C4-2B (cell line): ENCODE measurements around the gene WDR72.
"Not testable (repeated sequence)": the region's sequence is repeated elsewhere in the genome, so short reads cannot be mapped to it uniquely, and the experiment has no call there.

ENCODE experiments used
- H3K27ac ChIP-seq: fragments of 450-650 bp; 2 replicates; pipeline ENCODE4 v1.5.1; 2017
- ZFX ChIP-seq: fragments of 450-650 bp; IDR thresholded peaks from 2 replicates; pipeline ENCODE4 v1.6.1; 2017
- TF ChIP-seq, protein P1 (sequence below): fragments of 450-650 bp; conservative IDR thresholded peaks from 2 replicates; pipeline ENCODE4 v1.5.1; 2017; ENCODE audit warnings: mild to moderate bottlenecking

Gene WDR72

DNA sequence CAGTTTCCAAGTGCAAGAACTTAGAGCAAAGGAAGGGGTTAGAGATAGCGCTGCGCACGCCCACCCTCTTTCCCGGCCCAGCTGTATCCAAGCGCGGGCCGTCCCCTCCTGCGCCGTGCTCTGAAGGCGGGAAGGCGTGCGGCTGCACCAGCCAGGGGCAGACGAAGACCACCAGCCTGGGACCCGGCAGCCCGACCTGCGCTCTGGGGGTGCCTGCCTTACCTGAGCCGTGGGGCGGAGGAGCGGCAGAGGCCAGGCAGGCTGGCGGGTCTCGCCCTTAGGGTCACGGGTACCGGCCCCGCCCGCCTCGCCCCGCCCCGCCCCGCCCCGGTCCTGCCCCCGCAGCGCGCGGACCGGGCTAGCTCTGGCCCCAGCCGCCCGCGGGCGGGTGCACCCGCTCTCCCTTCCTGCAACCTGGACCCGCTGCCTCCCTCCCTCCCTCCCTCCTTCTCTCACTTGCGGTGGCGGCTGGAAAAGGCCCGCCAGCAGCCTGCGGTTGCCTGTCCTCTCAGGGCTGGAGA, at the start of gene WDR72:
TSS of gene WDR72 (minus strand) at position 253 of the 521 bp plus-strand sequence. CDS start 26,514 bp downstream, outside the sequence.
- H3K27ac ChIP-seq = no peak within 1 kb of the TSS
- no peak for TF ChIP-seq ZFX
- TF ChIP-seq, protein P1, sequence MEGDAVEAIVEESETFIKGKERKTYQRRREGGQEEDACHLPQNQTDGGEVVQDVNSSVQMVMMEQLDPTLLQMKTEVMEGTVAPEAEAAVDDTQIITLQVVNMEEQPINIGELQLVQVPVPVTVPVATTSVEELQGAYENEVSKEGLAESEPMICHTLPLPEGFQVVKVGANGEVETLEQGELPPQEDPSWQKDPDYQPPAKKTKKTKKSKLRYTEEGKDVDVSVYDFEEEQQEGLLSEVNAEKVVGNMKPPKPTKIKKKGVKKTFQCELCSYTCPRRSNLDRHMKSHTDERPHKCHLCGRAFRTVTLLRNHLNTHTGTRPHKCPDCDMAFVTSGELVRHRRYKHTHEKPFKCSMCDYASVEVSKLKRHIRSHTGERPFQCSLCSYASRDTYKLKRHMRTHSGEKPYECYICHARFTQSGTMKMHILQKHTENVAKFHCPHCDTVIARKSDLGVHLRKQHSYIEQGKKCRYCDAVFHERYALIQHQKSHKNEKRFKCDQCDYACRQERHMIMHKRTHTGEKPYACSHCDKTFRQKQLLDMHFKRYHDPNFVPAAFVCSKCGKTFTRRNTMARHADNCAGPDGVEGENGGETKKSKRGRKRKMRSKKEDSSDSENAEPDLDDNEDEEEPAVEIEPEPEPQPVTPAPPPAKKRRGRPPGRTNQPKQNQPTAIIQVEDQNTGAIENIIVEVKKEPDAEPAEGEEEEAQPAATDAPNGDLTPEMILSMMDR = no peak

GRCh38 chr15:53808058-53808706, 48.7 kb upstream of the WDR72 start:
- no peak overlapping the region for H3K27ac ChIP-seq
- TF ChIP-seq ZFX = no peak
- TF ChIP-seq, protein P1 = peak; percentile 89

DNA sequence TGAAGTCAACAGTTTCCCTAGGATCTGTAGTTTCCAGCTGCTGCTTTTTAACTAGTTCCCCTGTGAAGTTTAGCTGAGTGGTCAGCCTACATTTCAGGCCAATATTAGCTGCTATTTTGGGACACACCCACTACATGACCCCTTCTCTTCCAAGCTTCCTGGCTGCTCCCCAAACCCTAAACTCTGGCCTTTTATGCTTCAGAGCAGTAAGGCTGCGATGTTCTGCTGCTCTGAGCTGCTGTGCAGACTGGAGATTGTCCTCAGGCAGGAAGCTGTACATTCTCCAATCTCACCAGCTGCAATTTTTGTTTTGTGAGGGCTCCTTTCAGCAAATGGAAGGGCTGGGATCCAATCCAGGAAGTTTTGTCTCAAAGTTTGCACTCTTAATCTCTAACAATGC, 48.0 kb upstream of the WDR72 start:
- no peak for TF ChIP-seq ZFX
- TF ChIP-seq, protein P1 = no peak
- no peak overlapping the region for H3K27ac ChIP-seq

- no peak overlapping the region for H3K27ac ChIP-seq
- no peak for TF ChIP-seq ZFX
- TF ChIP-seq, protein P1 = no peak
Measured at GRCh38 chr15:53802672-53803071, 43.2 kb upstream of the WDR72 start.

DNA sequence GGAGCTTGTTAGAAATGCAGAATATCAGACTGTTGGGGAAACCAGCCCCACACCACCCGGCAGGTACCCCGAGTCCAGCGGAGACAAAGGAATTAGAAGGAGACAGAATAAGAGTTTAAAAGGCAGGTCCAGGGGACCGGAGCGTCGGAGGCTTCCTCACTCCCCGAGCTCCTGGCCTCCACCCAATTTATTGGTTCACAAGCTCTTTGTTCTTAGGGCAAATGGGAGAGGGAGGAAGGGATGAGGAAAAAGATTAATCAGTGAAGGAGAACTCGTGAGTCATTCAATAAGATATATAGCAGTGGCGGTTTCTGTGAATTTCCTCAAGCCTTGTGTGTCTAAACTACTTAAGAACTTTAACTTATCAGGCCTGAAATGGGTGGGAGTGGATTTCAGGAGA, 32.1 kb upstream of the WDR72 start:
- TF ChIP-seq, protein P1 = no peak
- TF ChIP-seq ZFX = no peak
- H3K27ac ChIP-seq = no peak overlapping the region

- TF ChIP-seq, protein P1 = no peak
- TF ChIP-seq ZFX = no peak
- H3K27ac ChIP-seq = no peak overlapping the region
Measured at GRCh38 chr15:53789654-53790375, 30.4 kb upstream of the WDR72 start.

- no peak for TF ChIP-seq ZFX
- TF ChIP-seq, protein P1 = no peak
Measured at GRCh38 chr15:53786401-53786800, 26.9 kb upstream of the WDR72 start.

DNA sequence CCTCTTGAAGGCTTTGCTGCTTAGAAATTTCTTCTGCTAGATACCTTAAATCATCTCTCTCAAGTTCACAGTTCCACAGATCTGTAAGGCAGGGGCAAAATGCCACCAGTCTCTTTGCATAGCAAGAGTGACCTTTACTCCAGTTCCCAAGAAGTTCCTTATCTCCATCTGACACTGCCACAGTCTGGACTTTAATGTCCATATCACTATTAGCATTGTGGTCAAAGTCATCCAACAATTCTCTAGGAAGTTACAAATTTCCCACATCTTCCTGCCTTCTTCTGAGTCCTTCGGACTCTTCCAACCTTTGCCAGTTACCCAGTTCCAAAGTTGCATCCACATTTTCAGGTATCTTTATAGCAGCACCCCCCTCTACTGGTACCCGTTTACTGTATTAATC, 25.8 kb upstream of the WDR72 start:
- H3K27ac ChIP-seq = not testable (repeated sequence)

More at GRCh38 chr15:53786401-53786800, 26.9 kb upstream of the WDR72 start:
- H3K27ac ChIP-seq = no peak overlapping the region
